ENCODE measurements around the gene NDUFS7.

NDUFS7 gene

GRCh38 chr19:1386945-1387683 is 3.4 kb downstream of the NDUFS7 start:
- DNase-seq, result no peak

GRCh38 chr19:1387684-1388636 is 4.3 kb downstream of the NDUFS7 start:
- DNase-seq, result no peak

GRCh38 chr19:1388637-1389026 is 4.9 kb downstream of the NDUFS7 start:
- no peak for DNase-seq

GRCh38 chr19:1389033-1389940 is 5.6 kb downstream of the NDUFS7 start:
- no peak for DNase-seq

- DNase-seq, result no peak
Measured at GRCh38 chr19:1390890-1391423, 7.2 kb downstream of the NDUFS7 start.

- DNase-seq, result no peak
Measured at GRCh38 chr19:1392407-1392806, 8.7 kb downstream of the NDUFS7 start.

GRCh38 chr19:1392939-1393530 is 9.3 kb downstream of the NDUFS7 start:
- no peak for DNase-seq

GRCh38 chr19:1393841-1394240 is 10.1 kb downstream of the NDUFS7 start:
- no peak for DNase-seq

- DNase-seq, result no peak
Measured at GRCh38 chr19:1394252-1395193, 10.8 kb downstream of the NDUFS7 start.

- no peak for DNase-seq
Measured at GRCh38 chr19:1395194-1396018, 11.7 kb downstream of the NDUFS7 start.

GRCh38 chr19:1396019-1396767 is 12.5 kb downstream of the NDUFS7 start:
- DNase-seq, result no peak

GRCh38 chr19:1396768-1397679 is 13.3 kb downstream of the NDUFS7 start:
- no peak for DNase-seq

GRCh38 chr19:1397838-1398237 is 14.1 kb downstream of the NDUFS7 start:
- no peak for DNase-seq

- DNase-seq, result no peak
Measured at GRCh38 chr19:1399079-1399478, 15.4 kb downstream of the NDUFS7 start.

GRCh38 chr19:1399745-1400144 is 16.0 kb downstream of the NDUFS7 start:
- DNase-seq, result no peak

- no peak for DNase-seq
Measured at GRCh38 chr19:1400281-1401137, 16.8 kb downstream of the NDUFS7 start.
